ENCODE data around the gene AOAH. TPM values are rescaled to one million over a fixed set of nuclear protein-coding genes. Genes with fewer than 3 reads are reported as not detected.

AOAH gene
- total and polyA plus RNA-seq, 7 donors = 3.8 to 61.3 (median 16.2) TPM

DNA sequence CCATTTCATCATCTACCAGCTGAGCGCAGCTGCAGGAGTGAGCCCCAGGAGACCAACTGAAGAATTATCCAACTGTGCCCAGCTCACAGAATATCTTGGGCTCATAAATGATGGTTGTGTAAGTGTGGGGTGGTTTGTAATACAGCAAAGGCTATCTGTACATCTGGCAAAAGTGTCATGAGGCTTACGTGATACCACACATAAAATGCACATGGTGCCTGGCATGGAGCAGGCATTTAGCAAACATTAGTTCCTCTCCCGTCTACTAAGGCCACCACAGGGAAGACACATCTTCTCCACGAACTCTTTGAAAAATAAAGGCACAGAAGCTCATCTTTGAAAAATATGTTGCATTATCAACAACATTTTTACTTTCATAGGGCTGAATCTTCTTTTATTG, 32.3 kb downstream of the AOAH start:
- H3K4me3 ChIP-seq = no peak overlapping the region
- no peaks in the 10 kb centered on the region for H3K9me3 ChIP-seq
- DNase-seq = no peak
- intact Hi-C loops (cut with DNase I) = no loop called here
- H3K27me3 ChIP-seq = no peaks in the 10 kb centered on the region
- 69 to 90% methylated on average over 4 of the region's 4 CpGs for WGBS, 2 donors
- H3K36me3 ChIP-seq = no peaks in the 10 kb centered on the region
- H3K4me1 ChIP-seq = no peaks in the 10 kb centered on the region
- no peak for TF ChIP-seq POLR2AphosphoS5 (IDR thresholded peaks at IDR 0.05)
- TF ChIP-seq POLR2A (IDR thresholded peaks at IDR 0.05) = no peak
- no peak for TF ChIP-seq EP300 (IDR thresholded peaks at IDR 0.05)
- TF ChIP-seq, protein P1, sequence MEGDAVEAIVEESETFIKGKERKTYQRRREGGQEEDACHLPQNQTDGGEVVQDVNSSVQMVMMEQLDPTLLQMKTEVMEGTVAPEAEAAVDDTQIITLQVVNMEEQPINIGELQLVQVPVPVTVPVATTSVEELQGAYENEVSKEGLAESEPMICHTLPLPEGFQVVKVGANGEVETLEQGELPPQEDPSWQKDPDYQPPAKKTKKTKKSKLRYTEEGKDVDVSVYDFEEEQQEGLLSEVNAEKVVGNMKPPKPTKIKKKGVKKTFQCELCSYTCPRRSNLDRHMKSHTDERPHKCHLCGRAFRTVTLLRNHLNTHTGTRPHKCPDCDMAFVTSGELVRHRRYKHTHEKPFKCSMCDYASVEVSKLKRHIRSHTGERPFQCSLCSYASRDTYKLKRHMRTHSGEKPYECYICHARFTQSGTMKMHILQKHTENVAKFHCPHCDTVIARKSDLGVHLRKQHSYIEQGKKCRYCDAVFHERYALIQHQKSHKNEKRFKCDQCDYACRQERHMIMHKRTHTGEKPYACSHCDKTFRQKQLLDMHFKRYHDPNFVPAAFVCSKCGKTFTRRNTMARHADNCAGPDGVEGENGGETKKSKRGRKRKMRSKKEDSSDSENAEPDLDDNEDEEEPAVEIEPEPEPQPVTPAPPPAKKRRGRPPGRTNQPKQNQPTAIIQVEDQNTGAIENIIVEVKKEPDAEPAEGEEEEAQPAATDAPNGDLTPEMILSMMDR (IDR thresholded peaks at IDR 0.05) = no peak
- H3K27ac ChIP-seq = no peak overlapping the region

DNA sequence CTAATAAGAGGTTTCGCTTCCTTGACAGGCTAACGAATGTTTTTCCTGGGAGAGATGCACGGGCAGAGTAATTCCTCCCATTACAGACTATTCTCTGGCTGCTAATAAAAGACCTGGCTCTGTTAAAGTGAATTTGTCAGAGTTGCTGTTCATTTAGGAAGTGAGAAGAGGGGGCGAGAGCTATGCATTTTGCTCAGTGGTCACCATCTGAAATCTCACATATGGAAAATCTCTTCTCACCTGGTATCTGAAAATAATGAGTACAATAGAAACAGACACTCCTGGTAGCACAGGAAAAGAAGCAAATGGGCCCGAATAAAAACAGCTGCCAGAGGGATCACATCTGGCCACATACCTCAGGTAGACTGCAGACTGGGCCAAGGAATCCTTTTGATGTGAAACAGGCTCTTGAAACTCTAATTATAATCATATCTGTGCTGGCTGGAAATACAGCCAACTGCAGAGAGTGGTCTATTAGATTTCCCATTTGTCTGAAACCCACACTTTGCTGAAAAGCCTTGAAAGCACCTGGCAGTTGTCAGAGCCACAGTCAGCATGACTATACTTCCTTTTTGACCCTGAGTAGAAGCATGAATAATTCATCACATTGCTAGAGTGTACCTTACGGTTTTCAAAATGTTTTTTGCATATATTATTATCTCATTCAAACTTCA, 33.6 kb downstream of the AOAH start:
- intact Hi-C loops (cut with DNase I) = no loop called here
- Histone ChIP-seq H3K36me3 (no peaks in the 10 kb centered on the region), H3K9me3 (no peaks in the 10 kb centered on the region), H3K27ac (no peak overlapping the region), H3K27me3 (no peaks in the 10 kb centered on the region), H3K4me1 (no peaks in the 10 kb centered on the region), H3K4me3 (no peak overlapping the region)
- no peak for DNase-seq
- WGBS, 2 donors = 71 to 81% methylated on average over 6 of the region's 6 CpGs
- TF ChIP-seq POLR2AphosphoS5 (IDR thresholded peaks at IDR 0.05) (no peak), EP300 (IDR thresholded peaks at IDR 0.05) (no peak), POLR2A (IDR thresholded peaks at IDR 0.05) (no peak)
- TF ChIP-seq, protein P1 (IDR thresholded peaks at IDR 0.05) = no peak

DNA sequence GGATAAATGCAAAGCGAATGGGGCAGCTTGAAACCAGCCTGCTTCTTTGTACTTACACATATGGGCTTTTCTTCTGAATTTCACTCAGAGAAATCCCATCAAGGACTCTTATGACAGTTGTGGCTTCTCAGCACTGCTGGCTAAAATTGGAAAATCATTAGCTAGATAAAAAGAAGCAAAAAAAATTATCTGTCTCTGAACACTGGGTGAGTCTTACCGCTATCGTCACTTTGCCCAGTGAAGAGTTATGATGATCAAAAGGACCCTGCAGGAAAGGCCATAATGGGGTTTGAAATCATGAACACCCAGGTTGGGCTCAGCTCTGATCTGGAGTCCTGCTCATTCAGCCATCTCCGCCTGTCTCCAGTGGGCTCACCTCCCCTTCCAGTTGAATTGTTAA, 34.3 kb downstream of the AOAH start:
- intact Hi-C loops (cut with DNase I) = no loop called here
- no peak for TF ChIP-seq POLR2A (IDR thresholded peaks at IDR 0.05)

DNA sequence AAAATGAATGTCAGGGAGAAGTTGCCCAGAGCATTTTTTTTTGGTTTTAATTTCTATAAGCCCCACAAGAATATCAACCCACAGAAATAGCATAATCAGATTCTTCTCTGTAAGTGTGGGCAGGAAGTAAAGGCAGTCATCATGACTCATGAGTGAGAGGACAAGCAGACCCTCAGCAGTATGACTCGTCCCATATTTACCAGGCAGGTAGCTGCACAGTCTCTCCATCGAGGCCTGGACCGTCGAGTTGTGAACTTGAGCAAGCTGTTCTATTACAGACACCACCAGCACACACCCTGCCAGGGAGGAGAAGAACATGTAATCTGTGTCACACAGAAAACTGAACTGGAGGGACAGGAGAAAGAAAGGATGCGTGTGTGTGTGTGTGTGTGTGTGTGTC, 37.8 kb downstream of the AOAH start:
- Histone ChIP-seq H3K36me3 (no peaks in the 10 kb centered on the region), H3K4me3 (no peak overlapping the region), H3K9me3 (no peaks in the 10 kb centered on the region), H3K27me3 (no peaks in the 10 kb centered on the region), H3K4me1 (no peaks in the 10 kb centered on the region), H3K27ac (no peak overlapping the region)
- 68 to 72% methylated on average over 5 of the region's 5 CpGs for WGBS, 2 donors
- no peak for DNase-seq
- TF ChIP-seq, protein P1 (IDR thresholded peaks at IDR 0.05) = no peak
- TF ChIP-seq POLR2AphosphoS5 (IDR thresholded peaks at IDR 0.05) (no peak), POLR2A (IDR thresholded peaks at IDR 0.05) (no peak), EP300 (IDR thresholded peaks at IDR 0.05) (no peak)
- intact Hi-C loops (cut with DNase I) = no loop called here

More for the DNA sequence above, 34.3 kb downstream of the AOAH start:
- H3K4me3 ChIP-seq = no peak overlapping the region
- H3K9me3 ChIP-seq = no peaks in the 10 kb centered on the region
- 95 to 96% methylated on average over 4 of the region's 4 CpGs for WGBS, 2 donors
- H3K36me3 ChIP-seq = no peaks in the 10 kb centered on the region
- no peaks in the 10 kb centered on the region for H3K27me3 ChIP-seq
- no peak for DNase-seq
- no peaks in the 10 kb centered on the region for H3K4me1 ChIP-seq
- no peak overlapping the region for H3K27ac ChIP-seq

DNA sequence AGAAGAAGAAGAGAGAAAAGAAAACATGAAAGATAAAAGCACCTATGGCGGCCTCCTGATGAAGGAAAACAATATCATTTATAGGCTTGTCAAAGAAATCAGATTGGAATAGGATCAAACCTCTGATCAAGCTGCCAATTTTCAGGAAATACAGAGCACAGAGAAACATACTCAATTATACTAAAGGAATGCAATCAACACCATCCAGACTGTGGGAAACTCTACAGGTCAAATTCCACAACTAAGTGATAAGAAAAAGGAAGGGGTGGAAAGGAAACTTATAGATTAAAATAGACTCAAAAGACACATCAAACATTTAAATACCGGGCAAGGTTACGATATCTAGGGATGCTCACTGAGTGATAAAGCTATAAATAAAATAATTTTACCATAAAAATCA, 39.3 kb downstream of the AOAH start:
- Histone ChIP-seq H3K4me3 (no peak overlapping the region), H3K36me3 (no peaks in the 10 kb centered on the region), H3K27ac (no peak overlapping the region), H3K4me1 (no peaks in the 10 kb centered on the region), H3K9me3 (no peaks in the 10 kb centered on the region), H3K27me3 (no peaks in the 10 kb centered on the region)
- no peak for DNase-seq
- intact Hi-C loops (cut with DNase I) = no loop called here
- TF ChIP-seq POLR2A (IDR thresholded peaks at IDR 0.05) (no peak), POLR2AphosphoS5 (IDR thresholded peaks at IDR 0.05) (no peak), EP300 (IDR thresholded peaks at IDR 0.05) (no peak)
- TF ChIP-seq, protein P1 (IDR thresholded peaks at IDR 0.05) = no peak
- WGBS, 2 donors = 27 to 67% methylated on average over 3 of the region's 3 CpGs

All from sigmoid colon (tissue), 7 donors.